ENCODE measurements around the gene ZCCHC10.
"Not testable (repeated sequence)": the region's sequence is repeated elsewhere in the genome, so short reads cannot be mapped to it uniquely, and the experiment has no call there.

ZCCHC10 gene

DNA sequence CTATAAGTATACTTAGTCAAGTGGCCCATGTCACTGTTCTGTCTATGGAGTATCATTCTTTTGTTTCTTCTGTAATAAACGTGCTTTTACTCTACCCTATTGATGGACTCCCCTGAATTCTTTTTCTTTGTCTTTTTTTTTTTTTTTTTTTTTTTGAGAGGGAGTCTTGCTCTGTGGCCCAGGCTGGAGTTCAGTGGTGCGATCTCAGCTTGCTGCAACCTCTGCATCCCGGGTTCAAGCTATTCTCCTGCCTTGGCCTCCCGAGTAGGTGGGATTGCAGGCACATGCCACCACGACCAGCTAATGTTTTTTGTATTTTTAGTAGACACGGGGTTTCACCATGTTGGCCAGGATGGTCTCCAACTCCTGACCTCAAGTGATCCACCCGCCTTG is 53.9 kb downstream of the ZCCHC10 start:
- DNase-seq = not testable (repeated sequence)

GRCh38 chr5:132971483-132972435 is 54.6 kb downstream of the ZCCHC10 start:
- DNase-seq = no peak

- DNase-seq = no peak
These were observed 61.2 kb downstream of the ZCCHC10 start for GRCh38 chr5:132965120-132965519.

DNA sequence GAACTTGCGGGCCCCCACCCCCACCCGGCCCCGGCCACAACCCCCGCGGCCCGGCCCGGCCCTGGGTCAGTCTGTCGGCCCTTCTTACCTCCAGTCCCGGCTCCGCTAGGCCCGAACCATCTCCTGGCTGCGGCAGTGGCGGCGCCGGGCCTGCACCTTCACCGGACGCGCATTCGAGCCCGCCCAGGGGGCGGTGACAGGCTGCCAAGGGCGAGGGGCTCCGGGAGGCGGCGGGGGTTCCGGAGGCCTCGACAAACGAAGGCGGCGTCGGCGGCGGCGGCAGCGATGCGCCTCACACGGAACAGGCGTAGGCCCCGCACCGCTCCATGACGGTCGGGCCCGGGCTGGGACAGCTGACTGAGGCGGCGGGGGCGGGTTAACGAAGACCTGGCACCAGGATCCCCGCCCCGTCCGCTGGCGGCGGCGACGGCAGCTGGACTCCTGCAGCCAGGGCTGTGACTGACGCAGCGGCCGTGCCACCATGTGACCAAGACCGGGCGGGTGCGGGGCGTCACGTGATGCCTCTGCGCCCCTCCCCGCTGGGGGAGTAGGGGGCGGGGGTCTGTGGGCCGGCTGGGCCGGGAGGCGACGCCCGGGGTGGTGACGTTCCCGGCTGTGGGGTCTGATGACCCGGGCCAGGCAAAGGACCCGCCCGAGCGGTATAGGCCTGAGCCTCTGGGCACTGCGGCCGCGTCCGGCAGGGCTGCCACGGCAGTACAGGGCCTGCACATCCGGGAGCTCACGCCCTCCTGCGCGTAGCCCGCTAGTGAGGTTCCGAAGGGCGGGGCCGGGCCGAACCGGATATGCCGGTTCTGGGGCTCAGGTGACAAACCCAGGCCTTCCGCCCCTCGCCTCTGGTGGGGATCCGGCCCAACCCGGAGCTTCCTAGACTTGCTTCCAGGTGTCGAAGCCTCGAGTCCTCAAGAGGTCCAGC is 62.9 kb downstream of the ZCCHC10 start, which contains the start of gene AFF4:
TSS of gene AFF4 (minus strand) at position 464 of the 934 bp plus-strand sequence. CDS start 26,445 bp downstream, outside the sequence.
- peak; percentile 4 to 75 for DNase-seq

- no peak for DNase-seq
These were observed 63.8 kb downstream of the ZCCHC10 start for GRCh38 chr5:132962429-132963021.

DNA sequence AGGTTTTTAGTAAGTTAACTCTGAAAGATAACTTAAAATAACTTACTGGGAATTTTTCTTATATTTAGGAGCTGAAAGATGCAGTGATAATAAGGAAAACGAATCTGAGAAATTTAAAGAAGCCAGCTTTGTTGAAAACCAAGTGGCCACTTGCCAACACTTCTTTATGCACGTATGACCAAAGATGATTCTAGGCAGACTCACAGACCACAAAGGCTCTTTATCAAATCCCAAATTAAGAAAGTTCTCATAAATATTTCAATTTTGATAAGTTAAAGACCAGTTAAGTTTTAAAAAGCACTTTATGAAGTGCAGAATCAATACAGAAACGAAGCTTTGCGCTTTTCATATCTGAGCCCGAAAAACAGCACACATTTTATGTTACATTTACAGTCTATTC is 64.5 kb downstream of the ZCCHC10 start:
- no peak for DNase-seq

DNA sequence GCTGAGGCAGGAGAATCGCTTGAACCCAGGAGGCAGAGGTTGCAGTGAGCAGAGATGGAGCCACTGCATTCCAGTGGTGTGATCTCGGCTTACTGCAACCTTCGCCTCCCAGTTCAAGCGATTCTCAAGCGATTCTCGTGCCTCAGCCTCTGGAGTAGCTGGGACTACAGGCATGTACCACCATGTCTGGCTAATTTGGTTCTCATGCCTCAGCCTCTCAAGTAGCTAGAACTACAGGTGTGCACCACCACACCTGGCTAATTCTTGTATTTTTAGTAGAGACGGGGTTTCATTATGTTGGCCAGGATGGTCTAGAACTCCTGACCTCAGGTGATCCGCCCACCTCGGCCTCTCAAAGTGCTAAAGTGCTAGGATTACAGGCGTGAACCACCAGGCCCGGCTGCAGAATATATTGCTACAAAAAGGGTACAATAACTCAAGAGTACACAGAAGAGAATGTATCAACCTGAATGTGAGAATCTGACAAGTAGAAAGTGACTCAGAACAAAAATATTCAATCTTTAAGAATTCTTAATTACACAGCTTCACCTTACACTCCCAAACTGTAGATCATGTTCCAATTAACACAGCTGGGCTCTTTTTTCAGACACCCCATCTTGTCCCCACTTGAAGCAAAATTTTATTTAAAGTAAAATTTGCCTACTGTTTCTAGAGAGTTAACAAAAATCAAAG is 65.1 kb downstream of the ZCCHC10 start:
- not testable (repeated sequence) for DNase-seq

DNA sequence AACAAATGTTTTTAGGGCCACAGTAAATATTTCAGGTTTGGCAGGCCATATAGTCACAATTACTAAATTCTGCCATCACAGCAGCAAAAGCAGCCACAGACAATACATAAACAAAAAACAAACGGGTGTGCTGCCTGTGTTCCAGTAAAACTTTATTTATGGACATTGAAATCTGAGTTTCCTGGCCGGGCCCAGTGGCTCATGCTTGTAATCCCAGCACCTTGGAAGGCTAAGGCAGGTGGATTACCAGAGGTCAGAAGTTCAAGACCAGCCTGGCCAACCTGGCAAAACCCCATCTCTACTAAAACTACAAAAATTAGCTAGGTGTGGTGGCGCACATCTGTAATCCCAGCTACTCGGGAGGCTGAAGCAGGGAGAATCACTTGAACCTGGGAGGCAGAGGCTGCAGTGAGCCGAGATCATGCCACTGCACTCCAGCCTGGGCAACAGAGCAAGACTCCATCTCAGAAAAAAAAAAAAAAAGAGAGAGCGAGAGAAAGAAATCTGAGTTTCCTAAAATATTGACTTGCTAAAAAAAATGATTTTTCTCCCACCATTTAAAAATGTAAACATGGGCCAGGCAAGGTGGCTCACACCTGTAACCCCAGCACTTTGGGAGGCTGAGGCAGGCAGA is 70.1 kb downstream of the ZCCHC10 start:
- not testable (repeated sequence) for DNase-seq

DNA sequence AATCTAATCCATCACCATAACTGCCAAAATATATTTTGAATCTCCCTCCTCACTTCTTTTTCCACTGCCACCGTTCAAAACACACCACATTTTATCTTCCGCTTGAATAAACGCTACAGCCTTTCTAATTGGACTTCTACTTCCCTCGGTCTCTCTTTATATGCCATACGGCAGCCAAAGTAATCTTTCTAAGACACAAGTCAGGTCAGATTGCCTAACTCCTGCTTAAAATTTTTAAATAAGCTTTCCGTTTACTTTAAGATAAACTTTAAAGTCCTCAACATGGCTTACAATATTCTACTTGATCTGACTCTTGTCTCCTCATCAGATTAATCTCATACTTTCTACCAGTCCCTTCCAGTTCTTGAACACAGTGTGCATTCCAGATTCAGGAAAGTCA is 72.6 kb downstream of the ZCCHC10 start:
- no peak for DNase-seq

GRCh38 chr5:132952829-132953228 is 73.5 kb downstream of the ZCCHC10 start:
- no peak for DNase-seq

- DNase-seq = no peak
These were observed 74.5 kb downstream of the ZCCHC10 start for GRCh38 chr5:132951897-132952296.

GRCh38 chr5:132949136-132949535 is 77.2 kb downstream of the ZCCHC10 start:
- DNase-seq = no peak

DNA sequence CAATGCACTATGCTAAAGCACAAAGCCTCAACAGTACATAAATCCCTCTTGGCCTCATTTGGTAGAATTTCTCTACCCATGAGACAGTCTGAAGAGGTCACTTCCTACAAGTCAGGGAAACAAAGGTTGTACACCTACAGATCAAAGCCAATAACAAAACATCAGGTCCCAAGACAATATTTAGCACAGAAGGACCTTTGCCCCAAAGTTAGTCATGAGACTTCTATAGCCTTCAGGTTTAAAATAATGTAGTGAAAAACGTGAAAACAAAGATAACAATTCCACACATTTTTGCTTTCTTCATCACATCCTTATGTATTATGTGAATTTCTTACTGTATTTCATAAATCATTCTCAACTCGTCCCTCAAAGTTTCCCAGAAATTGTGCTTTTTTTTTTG is 78.7 kb downstream of the ZCCHC10 start:
- no peak for DNase-seq

Data from cerebellar nuclear complex (tissue), 1 donor.